Cerebellar cortex (tissue), 1 donor: Measurements from ENCODE around the gene SORD.
"Not testable (repeated sequence)": the region's sequence is repeated elsewhere in the genome, so short reads cannot be mapped to it uniquely, and the experiment has no call there.

Experiments used
- DNase-seq: peaks from one replicate; pipeline ENCODE4 v3.0.0-alpha.2; 2015; ENCODE audit warnings: low spot score

Gene SORD

DNA sequence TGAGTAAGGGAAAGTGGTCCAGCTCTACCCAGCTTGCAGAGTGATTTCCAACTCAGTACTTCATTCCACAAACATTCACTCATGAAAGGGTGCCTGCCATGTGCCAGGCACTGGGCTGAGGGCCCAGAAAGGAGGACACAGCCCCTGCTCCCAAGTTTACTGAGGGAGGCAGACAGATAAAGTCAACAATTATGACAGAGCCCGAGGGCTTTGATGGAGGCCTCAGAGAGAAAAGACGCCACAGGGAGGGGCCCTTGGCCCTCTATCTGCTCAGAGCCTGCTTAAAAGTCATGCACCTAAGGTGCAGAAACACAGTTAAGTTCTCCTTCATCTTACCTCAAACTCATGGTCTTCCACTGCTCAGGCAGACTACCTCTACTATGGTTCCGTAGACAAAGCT lies 1.7 kb downstream of the SORD start:
- not testable (repeated sequence) for DNase-seq

DNA sequence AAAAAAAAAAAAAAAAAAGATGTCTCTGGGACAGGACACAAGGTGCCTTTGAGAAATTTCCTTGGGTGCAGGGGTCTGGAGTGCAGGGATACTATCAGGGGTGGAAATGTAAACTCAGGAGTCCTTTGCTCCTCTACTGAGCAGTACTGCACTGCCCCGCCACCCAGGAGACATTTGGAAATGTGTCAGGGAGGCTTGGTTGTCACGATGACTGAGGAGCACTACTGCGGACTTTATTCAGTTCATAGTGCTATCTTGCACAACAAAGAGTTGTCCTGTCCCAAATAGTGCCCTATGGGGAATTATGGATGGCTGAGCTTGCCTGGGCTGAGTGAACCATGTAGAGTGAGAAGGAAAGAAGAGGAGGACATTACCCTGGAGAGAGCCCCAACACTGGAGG lies 2.6 kb downstream of the SORD start:
- not testable (repeated sequence) for DNase-seq

DNA sequence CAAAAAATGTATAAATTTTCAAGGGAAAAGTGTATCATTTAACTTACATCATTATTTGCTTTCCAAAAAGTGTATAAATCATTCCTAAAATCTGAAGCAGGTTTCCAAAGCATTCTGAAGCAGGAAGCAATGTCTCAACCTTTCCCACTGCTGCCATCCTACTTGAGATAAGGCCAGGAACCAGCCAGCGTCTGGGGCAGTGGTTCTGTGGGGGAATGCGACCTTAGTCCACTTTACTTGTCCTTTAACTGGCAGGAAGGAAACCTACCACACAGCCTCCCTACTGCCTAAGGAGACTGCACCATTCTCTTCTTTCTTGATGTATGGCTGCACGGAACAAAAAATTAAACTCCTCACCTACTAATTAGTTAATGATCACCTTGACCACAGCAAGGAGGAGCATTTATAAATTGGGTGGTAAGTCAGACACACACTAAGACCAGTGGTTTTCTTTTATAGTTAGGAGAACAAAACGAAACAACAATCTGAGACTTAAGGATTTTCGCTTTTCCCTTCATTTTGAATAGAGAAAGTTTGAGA lies 3.7 kb downstream of the SORD start:
- DNase-seq: no peak

DNA sequence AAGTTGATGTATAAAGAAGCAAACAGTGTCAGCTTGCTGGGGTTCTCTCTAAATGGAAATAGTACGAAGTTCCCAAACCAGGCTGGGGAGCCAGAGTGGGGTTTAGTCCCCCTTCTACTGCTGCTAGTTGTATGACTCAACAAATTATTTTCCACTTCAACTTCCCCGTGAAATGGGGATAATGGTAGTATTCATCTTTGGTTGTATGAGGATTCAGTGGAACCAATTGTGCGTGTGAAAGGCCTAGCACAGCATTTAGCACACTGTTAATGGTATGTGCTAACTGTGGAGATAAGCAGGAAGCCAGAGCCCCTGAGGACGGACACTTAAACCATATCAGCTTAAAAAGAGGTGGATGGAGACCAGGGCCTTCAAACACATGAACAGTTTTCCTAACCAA lies 4.2 kb downstream of the SORD start:
- DNase-seq: no peak

DNA sequence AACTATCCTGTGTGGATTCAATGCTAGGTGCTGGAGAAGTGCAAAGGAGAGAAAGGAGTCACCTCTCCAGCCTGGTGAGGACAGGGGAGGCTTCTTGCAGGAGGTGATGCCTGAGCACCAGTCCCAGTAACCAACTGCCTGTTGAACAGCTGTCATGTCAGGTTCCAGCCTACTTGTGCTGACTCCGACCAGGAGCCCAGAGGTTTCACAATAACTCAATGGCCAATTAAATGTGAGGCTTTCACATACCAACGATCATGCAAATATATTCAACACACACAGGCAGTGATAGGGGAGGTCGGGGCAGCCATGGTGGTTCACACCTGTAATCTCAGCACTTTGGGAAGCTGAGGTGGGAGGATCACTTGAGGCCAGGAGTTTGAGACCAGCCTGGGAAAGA lies 7.7 kb downstream of the SORD start:
- DNase-seq: no peak

DNA sequence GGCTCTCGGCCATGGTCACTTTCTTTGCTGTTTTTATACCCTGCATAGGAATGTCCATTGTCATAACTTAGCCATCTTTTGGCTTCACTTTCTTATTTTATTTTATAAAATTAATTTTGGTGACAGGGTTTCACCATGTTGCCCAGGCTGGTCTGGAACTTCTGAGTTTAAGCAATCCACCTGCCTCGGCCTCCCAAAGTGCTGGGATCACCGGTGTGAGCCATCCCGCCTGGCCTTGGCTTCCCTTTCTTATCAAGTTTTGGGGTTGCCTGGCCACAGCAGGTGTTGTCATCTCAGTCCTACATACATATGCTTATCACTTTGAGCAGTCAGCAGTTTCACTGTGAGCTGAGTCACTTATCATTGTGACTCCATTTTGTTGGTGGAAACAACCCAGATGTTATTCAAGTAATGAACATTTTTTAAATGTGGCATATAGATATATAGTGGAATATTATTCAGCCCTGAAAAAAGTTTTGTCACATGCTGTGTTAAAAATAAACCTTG lies 8.6 kb downstream of the SORD start:
- not testable (repeated sequence) for DNase-seq

DNA sequence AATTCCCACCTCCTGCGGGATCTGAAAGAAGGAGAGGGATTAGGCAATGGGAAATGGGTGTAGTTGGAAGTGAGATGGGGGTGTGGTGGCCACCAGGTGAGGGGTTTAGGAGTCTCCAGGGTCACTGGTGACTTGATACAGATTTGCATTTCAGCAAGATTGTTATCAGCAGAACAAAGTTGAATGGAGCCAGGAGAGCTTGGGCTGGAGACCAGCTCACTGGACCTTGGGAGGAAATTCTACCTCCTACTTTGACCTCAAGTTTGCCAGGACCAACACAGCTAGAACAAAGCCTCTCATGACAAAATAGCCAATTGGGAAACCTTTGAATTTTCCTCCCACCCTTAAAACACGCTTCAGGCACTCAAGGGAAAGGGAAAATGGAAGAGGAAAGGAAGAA lies 9.5 kb downstream of the SORD start:
- not testable (repeated sequence) for DNase-seq

DNA sequence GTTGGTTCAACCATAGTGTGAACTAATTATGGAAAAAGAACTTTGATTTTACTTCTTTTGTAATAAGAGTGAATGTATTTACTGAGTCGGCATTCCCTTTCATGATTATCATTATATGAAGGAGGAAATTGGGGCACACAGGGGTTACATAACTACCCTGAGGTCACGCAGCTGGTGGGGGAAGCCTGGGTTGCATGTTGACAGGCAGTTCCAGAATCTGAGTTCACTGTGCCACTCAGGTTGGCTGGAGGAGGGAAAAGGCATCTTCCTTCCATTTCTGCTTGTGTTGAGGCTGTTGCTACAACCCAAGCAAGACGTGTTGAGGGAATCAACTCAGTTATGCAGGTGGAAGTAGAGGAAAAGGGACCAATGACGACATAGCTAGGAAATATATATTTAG lies 11.1 kb downstream of the SORD start:
- not testable (repeated sequence) for DNase-seq

DNA sequence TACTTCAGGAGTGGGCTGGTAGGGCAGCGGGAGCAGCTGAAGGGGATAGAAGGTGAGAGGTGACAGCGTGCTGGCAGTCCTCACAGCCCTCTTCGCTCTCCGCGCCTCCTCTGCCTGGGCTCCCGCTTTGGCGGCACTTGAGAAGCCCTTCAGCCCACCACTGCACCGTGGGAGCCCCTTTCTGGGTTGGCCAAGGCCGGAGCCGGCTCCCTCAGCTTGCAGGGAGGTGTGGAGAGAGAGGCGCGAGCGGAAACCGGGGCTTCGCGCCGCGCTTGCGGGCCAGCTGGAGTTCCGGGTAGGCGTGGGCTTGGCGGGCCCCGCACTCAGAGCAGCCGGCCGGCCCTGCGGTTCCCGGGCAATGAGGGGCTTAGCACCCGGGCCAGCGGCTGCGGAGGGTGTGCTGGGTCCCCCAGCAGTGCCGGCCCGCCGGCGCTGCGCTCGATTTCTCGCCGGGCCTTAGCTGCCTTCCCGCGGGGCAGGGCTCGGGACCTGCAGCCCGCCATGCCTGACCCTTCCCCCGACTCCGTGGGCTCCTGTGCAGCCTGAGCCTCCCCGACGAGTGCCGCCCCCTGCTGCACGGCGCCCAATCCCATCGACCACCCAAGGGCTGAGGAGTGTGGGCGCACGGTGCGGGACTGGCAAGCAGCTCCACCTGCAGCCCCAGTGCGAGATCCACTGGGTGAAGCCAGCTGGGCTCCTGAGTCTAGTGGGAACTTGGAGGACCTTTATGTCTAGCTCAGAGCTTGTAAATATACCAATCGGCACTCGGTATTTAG lies 11.8 kb downstream of the SORD start:
- DNase-seq: not testable (repeated sequence)

DNA sequence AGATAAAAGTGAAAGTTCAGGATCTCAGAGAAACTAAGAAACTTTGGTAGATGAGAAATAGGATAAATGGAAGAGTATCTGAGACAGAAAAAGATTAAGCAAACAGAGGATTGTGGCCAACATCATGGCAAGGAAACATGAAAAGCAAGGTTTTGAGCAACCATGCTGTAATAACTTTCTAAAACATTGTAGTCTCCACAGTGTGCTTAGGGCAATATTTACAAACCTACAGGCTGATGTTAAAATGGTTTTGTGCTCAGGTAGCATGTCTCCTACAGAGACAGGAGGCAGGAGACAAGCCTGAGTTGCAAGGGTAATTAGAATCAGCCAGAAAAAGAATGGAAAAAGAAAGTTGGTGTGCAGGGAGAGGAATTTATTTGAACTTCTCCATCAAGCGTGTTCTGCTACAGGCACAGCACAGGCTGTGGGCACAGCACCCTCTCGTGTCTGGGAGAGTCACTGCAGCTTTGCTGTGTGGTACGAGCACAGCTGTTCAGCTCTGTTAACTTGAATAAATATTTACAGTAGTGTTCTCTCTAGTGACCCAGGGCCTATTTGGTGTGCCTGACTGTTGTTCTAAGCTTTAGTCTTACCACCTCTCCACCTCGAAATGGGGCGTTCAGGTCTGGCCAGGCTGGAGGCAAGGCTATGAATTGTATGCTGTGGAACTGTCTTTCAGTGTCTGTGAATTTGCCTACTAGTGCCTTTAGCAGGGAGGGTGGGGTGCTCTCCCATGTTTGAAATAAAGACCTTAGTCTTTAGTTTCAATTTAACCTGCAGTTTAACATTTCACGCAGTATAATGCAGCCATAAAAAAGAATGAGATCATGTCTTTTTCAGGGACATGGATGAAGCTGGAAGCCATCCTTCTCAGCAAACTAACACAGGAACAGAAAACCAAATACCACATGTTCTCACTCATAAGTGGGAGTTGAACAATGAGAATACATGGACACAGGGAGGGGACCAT lies 14.1 kb downstream of the SORD start:
- DNase-seq: peak; percentile 43

DNA sequence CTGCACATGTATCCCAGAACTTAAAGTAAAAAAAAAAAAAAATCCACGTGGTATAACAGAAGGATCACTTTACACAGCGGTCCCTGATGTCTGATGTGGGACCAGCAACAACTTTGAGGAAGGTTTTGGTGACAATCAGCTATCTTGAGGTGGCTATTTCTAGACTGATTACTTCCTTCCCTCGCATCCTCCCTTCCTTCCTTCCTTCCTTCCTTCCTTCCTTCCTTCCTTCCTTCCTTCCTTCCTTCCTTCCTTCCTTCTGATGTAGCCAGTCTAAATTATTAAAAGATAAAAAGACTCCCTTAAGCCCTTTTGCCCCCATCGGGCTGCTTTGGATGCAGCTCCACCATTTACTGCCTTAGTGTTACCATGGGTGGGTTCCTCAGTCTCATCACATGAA lies 14.9 kb downstream of the SORD start:
- DNase-seq: no peak

DNA sequence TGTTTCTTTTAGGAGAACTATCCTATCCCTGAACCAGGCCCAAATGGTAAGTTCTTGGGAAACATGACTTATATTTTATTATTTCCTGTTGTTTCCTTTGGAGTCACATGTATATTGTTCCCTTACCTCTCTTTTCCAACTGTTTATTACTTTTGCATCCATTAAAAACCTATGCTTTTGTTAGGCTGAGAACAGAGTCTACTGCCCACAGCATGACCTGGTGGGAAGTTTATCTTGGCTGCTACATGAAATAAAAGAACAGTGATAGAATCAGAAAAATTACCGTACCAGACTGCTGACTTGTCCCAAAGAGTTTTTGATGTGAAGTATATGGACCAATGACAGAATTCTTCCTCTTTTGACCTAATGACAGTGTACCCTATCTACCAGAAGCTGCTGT lies 17.4 kb downstream of the SORD start:
- not testable (repeated sequence) for DNase-seq

DNA sequence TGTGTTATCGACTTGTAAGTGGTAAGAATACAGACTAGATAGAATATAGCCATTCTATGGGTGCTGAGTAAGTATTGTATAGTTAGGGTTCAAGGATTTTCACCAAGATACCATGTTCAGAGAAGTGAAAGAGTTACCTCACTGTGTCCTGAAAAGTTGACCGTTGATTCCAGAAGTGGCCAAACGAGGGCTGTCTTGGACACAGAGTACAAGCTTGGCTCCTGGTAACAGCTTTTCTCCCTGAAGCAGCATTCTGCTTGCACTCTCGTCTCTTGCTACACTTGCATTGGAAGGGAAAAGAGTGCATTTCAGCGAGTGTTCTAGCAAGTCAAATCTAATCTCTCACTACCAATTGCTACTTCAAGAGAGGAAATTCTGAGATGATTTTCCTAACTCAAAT lies 18.5 kb downstream of the SORD start:
- not testable (repeated sequence) for DNase-seq

DNA sequence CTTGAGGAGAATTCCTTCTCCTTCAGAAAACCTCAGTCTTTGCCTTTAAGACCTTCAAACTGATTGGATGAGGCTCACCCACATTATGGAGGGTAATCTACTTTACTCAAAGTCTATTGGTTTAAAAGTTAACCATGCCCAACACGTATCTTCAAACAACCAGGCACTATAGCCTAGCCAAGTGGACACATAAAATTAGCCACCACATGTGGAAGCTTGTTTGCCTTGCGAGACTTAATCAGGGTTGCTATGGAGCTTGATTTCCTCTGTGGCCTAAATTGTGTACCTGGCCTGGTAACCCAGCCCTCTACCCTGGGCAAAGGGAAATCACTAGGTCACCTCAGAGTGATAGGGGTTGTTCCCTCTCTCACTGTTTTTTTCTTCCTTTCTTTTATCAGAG lies 19.9 kb downstream of the SORD start:
- not testable (repeated sequence) for DNase-seq

DNA sequence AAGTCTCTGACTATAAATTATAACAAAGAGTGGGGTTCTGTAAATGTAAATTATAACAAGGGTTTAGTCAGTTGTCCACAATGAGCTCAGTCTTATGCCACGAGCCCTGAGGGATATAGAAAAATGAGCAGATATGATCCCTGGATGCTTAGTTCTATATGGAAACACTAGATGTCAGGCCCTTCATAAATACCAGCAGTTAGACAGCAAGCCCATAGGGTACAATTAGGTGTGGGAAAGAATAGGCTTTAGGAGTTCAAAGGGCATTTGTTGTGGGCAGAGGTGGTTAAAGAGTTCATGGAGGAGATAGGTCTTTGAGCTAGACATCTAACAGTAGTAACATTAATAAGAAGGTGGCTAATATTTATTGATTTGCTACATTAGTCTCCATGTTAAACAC lies 21.3 kb downstream of the SORD start:
- DNase-seq: not testable (repeated sequence)

DNA sequence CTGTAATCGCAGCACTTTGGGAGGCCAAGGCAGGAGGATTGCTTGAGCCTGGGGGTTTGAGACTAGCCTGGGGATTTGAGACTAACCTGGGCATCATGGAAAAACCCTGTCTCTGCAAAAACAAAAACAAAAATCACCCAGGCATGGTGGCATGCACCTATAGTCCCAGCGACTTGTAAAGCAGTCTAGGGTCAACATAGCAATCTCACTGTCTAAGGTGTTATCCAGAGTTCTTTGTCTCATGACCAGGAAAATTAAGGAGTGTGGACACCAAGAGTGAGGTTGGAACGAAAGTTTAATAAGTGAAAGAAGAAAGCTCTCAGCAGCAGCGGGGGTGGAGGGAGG lies 25.4 kb downstream of the SORD start:
- DNase-seq: not testable (repeated sequence)

DNA sequence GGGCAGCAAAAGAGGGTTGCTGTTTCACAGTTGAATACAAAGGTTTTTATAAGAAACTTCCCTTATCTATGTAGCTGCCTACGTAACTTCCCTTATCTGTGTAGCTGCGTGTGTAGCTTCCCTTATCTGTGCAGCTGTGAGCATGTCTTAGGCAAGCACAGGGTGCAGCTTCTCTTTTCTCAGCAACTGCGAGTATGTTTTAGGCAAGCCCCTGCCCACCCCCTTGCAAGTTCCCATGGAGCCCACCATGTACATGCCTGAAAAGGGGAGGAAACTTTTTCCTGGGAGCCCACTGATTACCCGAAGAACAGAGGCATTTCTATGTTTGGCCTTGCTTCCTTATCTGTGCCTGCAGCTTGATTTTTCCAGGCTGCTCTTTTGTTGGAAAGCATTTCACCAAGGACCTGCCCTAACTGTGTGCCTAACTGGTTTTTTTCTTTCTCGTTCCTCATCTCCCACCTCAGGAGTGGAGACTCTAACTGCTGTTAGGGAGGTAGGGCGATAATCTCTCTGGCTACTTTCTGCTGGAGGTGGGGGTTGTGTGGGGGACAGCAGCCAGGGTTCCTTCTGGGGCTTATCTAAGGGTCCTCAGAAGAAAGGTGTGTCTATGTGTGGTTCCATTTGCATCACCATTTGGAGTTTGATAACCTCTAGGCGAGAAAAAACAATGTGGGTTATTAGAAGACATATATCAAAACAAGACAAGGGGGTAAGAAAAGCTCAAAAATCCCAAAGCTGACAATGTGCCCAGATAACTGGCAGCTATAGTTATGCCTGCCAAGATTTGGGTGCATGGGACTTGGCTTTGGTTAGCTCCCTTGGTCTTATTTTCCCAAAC lies 26.0 kb downstream of the SORD start:
- DNase-seq: no peak

DNA sequence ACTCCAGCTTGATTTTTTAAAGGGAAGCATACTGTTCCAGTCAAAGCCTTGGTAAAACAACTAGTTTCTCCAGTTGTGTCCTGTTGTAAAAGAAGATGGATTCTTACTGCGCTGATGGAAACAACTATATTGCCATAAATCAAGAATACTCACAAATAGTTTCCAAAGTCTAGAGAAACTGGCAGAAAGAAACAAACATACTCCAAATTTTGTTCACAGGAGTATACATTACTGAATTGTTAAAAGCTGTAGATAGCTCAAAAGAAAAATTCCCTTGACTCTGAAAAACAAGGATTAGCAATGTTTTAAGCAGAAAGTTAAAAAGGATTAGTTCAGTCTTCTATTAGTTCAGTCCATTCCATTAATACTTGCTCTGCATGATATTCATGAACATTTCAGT lies 27.6 kb downstream of the SORD start:
- DNase-seq: no peak

DNA sequence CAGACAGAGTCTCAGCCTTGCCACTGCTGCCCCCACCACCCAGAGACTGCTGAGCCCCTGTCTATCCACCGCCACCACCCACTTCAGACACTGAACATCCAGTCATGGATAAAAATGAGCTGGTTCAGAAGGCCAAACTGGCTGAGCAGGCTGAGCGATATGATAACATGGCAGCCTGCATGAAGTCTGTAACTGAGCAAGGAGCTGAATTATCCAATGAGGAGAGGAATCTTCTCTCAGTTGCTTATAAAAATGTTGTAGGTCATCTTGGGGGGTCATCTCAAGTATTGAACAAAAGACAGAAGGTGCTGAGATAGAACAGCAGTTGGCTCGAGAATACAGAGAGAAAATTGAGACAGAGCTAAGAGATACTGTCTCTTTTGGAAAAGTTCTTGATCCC lies 29.7 kb downstream of the SORD start:
- not testable (repeated sequence) for DNase-seq

DNA sequence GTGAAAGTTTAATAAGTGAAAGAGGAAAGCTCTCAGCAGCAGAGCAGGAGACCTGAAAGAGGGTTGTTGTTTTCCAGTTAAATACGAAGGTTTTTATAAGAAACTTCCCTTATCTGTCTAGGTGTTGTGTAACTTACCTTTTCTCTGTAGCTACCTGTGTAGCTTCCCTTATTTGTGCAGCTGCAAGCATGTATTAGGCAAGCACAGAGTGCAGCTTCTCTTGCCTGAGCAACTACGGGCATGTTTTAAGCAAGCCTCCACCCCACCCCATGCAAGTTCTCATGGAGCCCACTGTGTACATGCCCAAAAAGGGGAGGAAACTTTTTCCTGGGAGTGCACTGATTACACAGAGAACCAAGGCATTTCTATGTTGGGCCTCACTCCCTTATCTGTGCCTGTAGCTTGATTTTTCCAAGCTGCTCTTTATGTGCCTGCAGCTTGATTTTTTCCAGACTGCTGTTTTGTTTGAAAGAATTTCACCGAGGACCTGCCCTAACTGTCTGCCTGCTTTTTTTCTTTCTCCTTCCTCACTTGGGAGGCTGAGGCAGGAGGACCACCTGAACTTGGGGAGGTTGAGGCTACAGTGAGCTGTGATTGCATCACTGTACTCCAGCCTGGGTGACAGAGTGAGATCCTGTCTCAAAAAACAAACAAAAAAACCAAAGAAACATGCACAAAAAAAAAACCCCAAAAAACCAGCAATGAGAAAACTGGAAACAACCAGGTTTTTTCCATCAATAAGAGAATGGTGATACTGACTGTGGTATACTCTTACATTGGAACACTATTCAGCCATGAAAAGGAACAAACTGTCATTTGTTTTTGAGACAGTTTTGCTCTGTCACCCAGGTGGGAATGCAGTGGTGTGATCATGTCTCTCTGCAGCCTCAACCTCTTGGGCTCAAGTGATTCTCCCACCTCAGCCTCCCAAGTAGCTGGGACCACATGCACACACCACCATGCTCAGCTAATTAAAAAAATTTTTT lies 36.0 kb downstream of the SORD start:
- DNase-seq: not testable (repeated sequence)
